Calu3 (cell line): Measurements from ENCODE around the gene CPT1A. TPM values are rescaled to one million over a fixed set of nuclear protein-coding genes. Genes with fewer than 3 reads are reported as not detected.

Experiments used
- BruUV-seq: library from RNA; stranded (reverse); fragments of 400-500 nt; replicated peaks from 2 replicates; lab custom pipeline; 2021; lab: Mats Ljungman, UMichigan
- CTCF ChIA-PET: fragments of 300-600 bp; sonication (Branson Sonifier 250); formaldehyde crosslinking; loops from one replicate; lab custom pipeline; 2022; ENCODE audit warnings: antibody characterized with exemption; lab: Charles Lee
- DNase-seq: peaks from one replicate; pipeline ENCODE4 v3.0.0; 2022
- H3K27ac Mint-ChIP-seq: one replicate; pipeline ENCODE4 v1.8.0; 2022; ENCODE audit warnings: mixed read lengths; ENCODE audit not compliant: unreplicated experiment
- H3K27me3 Mint-ChIP-seq: one replicate; pipeline ENCODE4 v1.8.0; 2022; ENCODE audit warnings: mixed read lengths; ENCODE audit not compliant: unreplicated experiment
- H3K36me3 Mint-ChIP-seq: one replicate; pipeline ENCODE4 v1.8.0; 2022; ENCODE audit warnings: mild to moderate bottlenecking, moderate library complexity, mixed read lengths; ENCODE audit not compliant: insufficient read depth, unreplicated experiment
- H3K4me1 Mint-ChIP-seq: one replicate; pipeline ENCODE4 v1.8.0; 2022; ENCODE audit warnings: mild to moderate bottlenecking, low read depth, mixed read lengths; ENCODE audit not compliant: unreplicated experiment
- H3K4me3 Mint-ChIP-seq: one replicate; pipeline ENCODE4 v1.8.0; 2022; ENCODE audit warnings: mild to moderate bottlenecking, low read depth, moderate library complexity, mixed read lengths; ENCODE audit not compliant: unreplicated experiment
- H3K9me3 Mint-ChIP-seq: one replicate; pipeline ENCODE4 v1.8.0; 2022; ENCODE audit warnings: low read depth, mixed read lengths; ENCODE audit not compliant: unreplicated experiment
- CTCF ChIP-seq: fragments of 200-600 bp; IDR thresholded peaks from one replicate; pipeline ENCODE4 v1.8.0; 2022; ENCODE audit warnings: antibody characterized with exemption; ENCODE audit not compliant: unreplicated experiment
- intact Hi-C: fragments of 100-400 bp; cut with micrococcal nuclease; formaldehyde crosslinking; loops from one replicate; pipeline ENCODE4 v1.10.0; 2022; ENCODE audit not compliant: unreplicated experiment
- total RNA-seq: library from RNA; stranded (reverse); gene quantifications from 2 replicates; pipeline ENCODE4 v1.2.3, GENCODE V29; 2022

Gene CPT1A
- total RNA-seq, 1 experiment from 2014 or later: 45.9 TPM

GRCh38 chr11:68844801-68845200 lies 3.1 kb upstream of the CPT1A start:
- BruUV-seq: no TSS peak

DNA sequence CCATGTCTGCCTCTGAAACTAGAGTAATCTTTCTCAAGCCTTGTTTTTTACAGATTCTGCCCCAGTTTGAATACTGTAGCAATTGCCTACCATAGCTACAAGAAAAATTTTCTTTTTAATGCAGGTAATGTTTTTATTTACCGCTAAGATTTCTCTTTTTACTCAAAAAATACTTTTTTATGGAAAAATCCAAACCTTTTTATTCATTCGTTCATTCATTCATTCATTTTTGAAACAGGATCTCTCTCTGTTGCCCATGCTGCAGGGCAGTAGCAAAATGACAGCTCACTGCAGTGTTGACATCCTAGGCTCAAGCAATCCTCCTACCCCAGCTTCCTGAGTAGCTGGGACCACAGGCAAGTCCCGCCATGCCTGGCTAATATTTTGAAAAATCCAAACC lies 2.7 kb upstream of the CPT1A start:
- peaks cover 19% of the 10 kb centered on the region for H3K4me1 Mint-ChIP-seq
- CTCF ChIA-PET: interaction anchor here (1.2 kb wide), 1 partner anchor 19 kb away, joined by 5 read pairs; no protein-coding TSS in a partner anchor
- H3K4me3 Mint-ChIP-seq: peak overlapping the region; percentile 90
- intact Hi-C loops: no loop called here
- no peak for DNase-seq
- peaks cover 42% of the 10 kb centered on the region for H3K36me3 Mint-ChIP-seq
- BruUV-seq: no TSS peak
- no peaks in the 10 kb centered on the region for H3K9me3 Mint-ChIP-seq
- H3K27ac Mint-ChIP-seq: no peak overlapping the region
- no peak for TF ChIP-seq CTCF
- H3K27me3 Mint-ChIP-seq: peaks cover 14% of the 10 kb centered on the region

More at GRCh38 chr11:68844801-68845200, 3.1 kb upstream of the CPT1A start:
- H3K4me3 Mint-ChIP-seq: no peak overlapping the region
- H3K27ac Mint-ChIP-seq: no peak overlapping the region
- no peak for TF ChIP-seq CTCF
- H3K36me3 Mint-ChIP-seq: peaks cover 38% of the 10 kb centered on the region
- CTCF ChIA-PET: no interaction called here
- intact Hi-C loops: no loop called here
- H3K4me1 Mint-ChIP-seq: peaks cover 14% of the 10 kb centered on the region
- H3K27me3 Mint-ChIP-seq: peaks cover 14% of the 10 kb centered on the region
- no peak for DNase-seq
- H3K9me3 Mint-ChIP-seq: no peaks in the 10 kb centered on the region

GRCh38 chr11:68843703-68844312 lies 2.1 kb upstream of the CPT1A start:
- Mint-ChIP-seq H3K27me3 (peaks cover 14% of the 10 kb centered on the region), H3K4me1 (peaks cover 22% of the 10 kb centered on the region), H3K36me3 (peaks cover 48% of the 10 kb centered on the region), H3K4me3 (peak overlapping the region; percentile 90), H3K9me3 (no peaks in the 10 kb centered on the region), H3K27ac (peak overlapping the region; percentile 70)
- intact Hi-C loops: no loop called here
- DNase-seq: peak; percentile 92
- BruUV-seq: no TSS peak
- TF ChIP-seq CTCF: peak; percentile 81
- CTCF ChIA-PET: interaction anchor here (0.8 to 1.2 kb wide), 2 partner anchors 9 to 18 kb away, joined by 3 to 5 read pairs; no protein-coding TSS in a partner anchor

- peak overlapping the region; percentile 90 for H3K4me3 Mint-ChIP-seq
- CTCF ChIA-PET: interaction anchor here (0.7 to 1.2 kb wide), 3 partner anchors 8 to 116 kb away, joined by 3 to 5 read pairs (median 3); no protein-coding TSS in a partner anchor
- H3K4me1 Mint-ChIP-seq: peaks cover 22% of the 10 kb centered on the region
- no TSS peak for BruUV-seq
- H3K36me3 Mint-ChIP-seq: peaks cover 50% of the 10 kb centered on the region
- peaks cover 9% of the 10 kb centered on the region for H3K27me3 Mint-ChIP-seq
- TF ChIP-seq CTCF: no peak
- DNase-seq: peak; percentile 11
- H3K9me3 Mint-ChIP-seq: no peaks in the 10 kb centered on the region
- peak overlapping the region; percentile 70 for H3K27ac Mint-ChIP-seq
- intact Hi-C loops: no loop called here
These were observed 1.4 kb upstream of the CPT1A start for GRCh38 chr11:68843052-68843561.
